GM12878 (cell line): ENCODE results near the gene DNAH5. TPM values are rescaled to one million over a fixed set of nuclear protein-coding genes. Genes with fewer than 3 reads are reported as not detected.

Source experiments
- ATAC-seq: fragments of 200-7000 bp; cut with Tn5 transposase; 3 replicates; pipeline ENCODE4 v1.9.1; 2020; ENCODE audit warnings: mild to moderate bottlenecking, moderate library complexity
- BruUV-seq: library from RNA; stranded (reverse); fragments of 400-500 nt; replicated peaks from 2 replicates; lab custom pipeline; 2021; lab: Mats Ljungman, UMichigan
- CTCF ChIA-PET: fragments of 300-600 bp; sonication (Branson Sonifier 250); formaldehyde crosslinking; extraction: SDS; loops from one replicate; lab custom pipeline; 2021; ENCODE audit warnings: inconsistent platforms; lab: Yijun Ruan, JAX
- POLR2A ChIA-PET: fragments of 350-600 bp; formaldehyde crosslinking; extraction: SDS; loops from one replicate; lab custom pipeline; 2021; ENCODE audit warnings: inconsistent platforms; lab: Charles Lee
- RAD21 ChIA-PET: fragments of 300-600 bp; sonication (Branson Sonifier 250); formaldehyde crosslinking; loops from one replicate; lab custom pipeline; 2023; ENCODE audit warnings: antibody characterized with exemption; ENCODE audit not compliant: unreplicated experiment; lab: Charles Lee
- SMC1A ChIA-PET: fragments of 300-600 bp; sonication (Branson Sonifier 250); formaldehyde crosslinking; loops from one replicate; lab custom pipeline; 2023; ENCODE audit not compliant: unreplicated experiment, uncharacterized antibody; lab: Charles Lee
- DNase-seq: peaks from one replicate; pipeline ENCODE4 v3.0.0-alpha.2; 2011; ENCODE audit warnings: low read depth, low spot score
- FAIRE-seq: peaks from 3 replicates; lab custom pipeline; 2011; peaks lifted over from hg19 to GRCh38; lab: Jason Lieb, UNC
- H2AFZ ChIP-seq: 2 replicates; pipeline ENCODE4 v1.6.0; 2011; ENCODE audit warnings: low read depth, low read length, control low read depth; ENCODE audit not compliant: control insufficient read depth
- H3K27ac ChIP-seq: 2 replicates; pipeline ENCODE4 v1.5.1; 2011; ENCODE audit warnings: control low read depth; ENCODE audit not compliant: control insufficient read depth, insufficient read depth
- H3K27me3 ChIP-seq, 2 experiments: replicated peaks in 1 of 2; 2 replicates each; pipeline versions ENCODE4 v1.6.0 to v1.6.1; 2011; ENCODE audit warnings: low read length in 1 of 2; ENCODE audit not compliant: control insufficient read depth in 2 of 2, insufficient read depth in 2 of 2
- H3K36me3 ChIP-seq, 2 experiments: 2 replicates each; pipeline ENCODE4 v1.5.1; 2011; ENCODE audit warnings: low read length in 1 of 2; ENCODE audit not compliant: control insufficient read depth in 2 of 2, insufficient read depth in 2 of 2
- H3K4me1 ChIP-seq: 2 replicates; pipeline ENCODE4 v1.6.1; 2011; ENCODE audit warnings: mild to moderate bottlenecking, low read length, moderate library complexity, mixed read lengths; ENCODE audit not compliant: control insufficient read depth, insufficient read depth
- H3K4me2 ChIP-seq: 2 replicates; pipeline ENCODE4 v1.6.0; 2011; ENCODE audit warnings: control low read depth; ENCODE audit not compliant: control insufficient read depth, insufficient read depth
- H3K4me3 ChIP-seq: fragments of 200-600 bp; sonication (generic); 2 replicates; pipeline ENCODE4 v1.5.1; 2016
- H3K79me2 ChIP-seq: 2 replicates; pipeline ENCODE4 v1.6.0; 2011; ENCODE audit warnings: low read length; ENCODE audit not compliant: control insufficient read depth, insufficient read depth
- H3K9ac ChIP-seq: 2 replicates; pipeline ENCODE4 v1.8.0; 2011; ENCODE audit warnings: low read length, control low read depth, mixed read lengths; ENCODE audit not compliant: control insufficient read depth, insufficient read depth
- H3K9me3 ChIP-seq: replicated peaks from 3 replicates; pipeline ENCODE4 v1.5.1; 2011; ENCODE audit warnings: mild to moderate bottlenecking, low read length; ENCODE audit not compliant: control insufficient read depth, insufficient read depth
- H4K20me1 ChIP-seq: 2 replicates; pipeline ENCODE4 v1.6.0; 2011; ENCODE audit not compliant: control insufficient read depth, insufficient read depth
- BCL11A ChIP-seq: IDR thresholded peaks from 2 replicates; pipeline ENCODE4 v1.6.1; 2011; ENCODE audit warnings: low read depth, low read length
- HDGF ChIP-seq: fragments of 450-650 bp; IDR thresholded peaks from 2 replicates; pipeline ENCODE4 v1.6.1; 2016; ENCODE audit warnings: antibody characterized with exemption
- IKZF1 ChIP-seq: fragments of 450-650 bp; conservative IDR thresholded peaks from 2 replicates; pipeline ENCODE4 v1.6.1; 2017; ENCODE audit warnings: antibody characterized with exemption, mild to moderate bottlenecking
- RFX5 ChIP-seq: IDR thresholded peaks from 2 replicates; pipeline ENCODE4 v1.6.1; 2011; ENCODE audit warnings: low read depth, low read length, improper control_type of control experiment
- ZBED1 ChIP-seq: IDR thresholded peaks from 2 replicates; pipeline ENCODE4 v1.6.1; 2016; ENCODE audit warnings: borderline replicate concordance
- ZNF622 ChIP-seq: fragments of 450-650 bp; IDR thresholded peaks from 2 replicates; pipeline ENCODE4 v1.6.1; 2017; ENCODE audit warnings: mild to moderate bottlenecking, inconsistent platforms
- WGBS: methylation state at CpG from one replicate; pipeline ENCODE4 v1.1.6; 2016; ENCODE audit warnings: low lambda C conversion rate; ENCODE audit not compliant: insufficient replicate concordance, insufficient coverage; ENCODE audit errors: missing lambda C conversion rate; 5-methylcytosine and 5-hydroxymethylcytosine counted together
- in situ Hi-C: fragments of 300-500 bp; cut with MboI; formaldehyde crosslinking; loops from 9 replicates; pipeline ENCODE4 v1.14.3; 2018; ENCODE audit warnings: mixed read lengths
- intact Hi-C: fragments of 100-400 bp; cut with micrococcal nuclease; formaldehyde crosslinking; loops from one replicate; pipeline ENCODE4 v1.14.2; 2022; ENCODE audit not compliant: unreplicated experiment
- polyA plus RNA-seq, 11 experiments: library from polyadenylated mRNA; depleted of rRNA in 4 of 11; unstranded in 6 of 11; stranded (reverse) in 5 of 11; fragments of >200 nt; fragmentation: Nextera tagmentation in 4 of 11; fragmentation: Illumina TruSeq in 1 of 11; extraction: Ambion mirVana in 4 of 11; extraction: Trizol in 1 of 11; gene quantifications; 1 replicate in 1 of 11; 2 replicates in 10 of 11; pipeline versions ENCODE4 v1.2.1 to v1.2.3, GENCODE V29; 2011 to 2016; ENCODE audit warnings: inconsistent platforms in 2 of 11, missing spikeins in 2 of 11, low read depth in 1 of 11
- total RNA-seq, 4 experiments: library from RNA; depleted of rRNA in 3 of 4; stranded (reverse); fragments of >200 nt in 3 of 4; fragmentation: Illumina TruSeq in 1 of 4; extraction: Trizol in 1 of 4; gene quantifications; 2 replicates each; pipeline versions ENCODE4 v1.2.1 to v1.2.3, GENCODE V29; 2013 to 2021
- TF ChIP-seq, protein P1 (sequence below): fragments of 450-650 bp; IDR thresholded peaks from 2 replicates; pipeline ENCODE4 v1.6.1; 2016; ENCODE audit warnings: mild to moderate bottlenecking, moderate library complexity, borderline replicate concordance
- TF ChIP-seq, protein P2 (sequence below): fragments of 450-650 bp; formaldehyde crosslinking; IDR thresholded peaks from 2 replicates; pipeline ENCODE4 v1.5.0; 2022; ENCODE audit warnings: mild to moderate bottlenecking, missing genetic modification characterization
- TF ChIP-seq, protein P3 (sequence below): IDR thresholded peaks from 2 replicates; pipeline ENCODE4 v1.6.1; 2011; ENCODE audit warnings: low read depth, low read length, improper control_type of control experiment, borderline replicate concordance
- TF ChIP-seq, protein P4 (sequence below): IDR thresholded peaks from 2 replicates; pipeline ENCODE4 v1.6.1; 2012; ENCODE audit warnings: mild to moderate bottlenecking, low read depth, low read length

Gene DNAH5
- total and polyA plus RNA-seq, 10 of the 15 experiments (the other 5 are each of a cell fraction or from before 2014, with no cell fraction given), result under 0.01 to 0.30 (median 0.07) TPM; not detected in 7

DNA sequence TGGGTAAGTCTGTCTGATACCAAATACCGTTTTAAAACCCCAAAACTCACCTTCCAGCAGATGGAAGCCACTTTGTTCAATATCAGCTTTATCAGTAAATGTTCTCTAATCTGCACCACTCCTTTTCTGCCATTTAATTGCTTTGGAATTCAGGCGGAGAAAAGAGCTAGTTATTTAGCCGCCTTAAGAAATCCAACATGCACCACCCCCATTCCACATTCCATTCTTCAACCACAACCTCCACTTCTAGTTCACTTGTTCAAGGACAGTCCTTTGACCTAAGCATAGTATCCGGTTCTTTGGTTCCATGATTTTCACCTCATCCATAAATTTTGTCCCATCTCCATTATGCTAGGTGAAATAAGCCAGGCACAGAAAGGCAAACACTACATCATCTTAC lies 240.1 kb downstream of the DNAH5 start:
- H3K27me3 ChIP-seq, result no peaks in the 10 kb centered on the region
- no peaks in the 10 kb centered on the region for H3K79me2 ChIP-seq
- in situ Hi-C loops, result no loop called here
- RAD21 ChIA-PET, result no interaction called here
- DNase-seq, result no peak
- TF ChIP-seq, protein P1, sequence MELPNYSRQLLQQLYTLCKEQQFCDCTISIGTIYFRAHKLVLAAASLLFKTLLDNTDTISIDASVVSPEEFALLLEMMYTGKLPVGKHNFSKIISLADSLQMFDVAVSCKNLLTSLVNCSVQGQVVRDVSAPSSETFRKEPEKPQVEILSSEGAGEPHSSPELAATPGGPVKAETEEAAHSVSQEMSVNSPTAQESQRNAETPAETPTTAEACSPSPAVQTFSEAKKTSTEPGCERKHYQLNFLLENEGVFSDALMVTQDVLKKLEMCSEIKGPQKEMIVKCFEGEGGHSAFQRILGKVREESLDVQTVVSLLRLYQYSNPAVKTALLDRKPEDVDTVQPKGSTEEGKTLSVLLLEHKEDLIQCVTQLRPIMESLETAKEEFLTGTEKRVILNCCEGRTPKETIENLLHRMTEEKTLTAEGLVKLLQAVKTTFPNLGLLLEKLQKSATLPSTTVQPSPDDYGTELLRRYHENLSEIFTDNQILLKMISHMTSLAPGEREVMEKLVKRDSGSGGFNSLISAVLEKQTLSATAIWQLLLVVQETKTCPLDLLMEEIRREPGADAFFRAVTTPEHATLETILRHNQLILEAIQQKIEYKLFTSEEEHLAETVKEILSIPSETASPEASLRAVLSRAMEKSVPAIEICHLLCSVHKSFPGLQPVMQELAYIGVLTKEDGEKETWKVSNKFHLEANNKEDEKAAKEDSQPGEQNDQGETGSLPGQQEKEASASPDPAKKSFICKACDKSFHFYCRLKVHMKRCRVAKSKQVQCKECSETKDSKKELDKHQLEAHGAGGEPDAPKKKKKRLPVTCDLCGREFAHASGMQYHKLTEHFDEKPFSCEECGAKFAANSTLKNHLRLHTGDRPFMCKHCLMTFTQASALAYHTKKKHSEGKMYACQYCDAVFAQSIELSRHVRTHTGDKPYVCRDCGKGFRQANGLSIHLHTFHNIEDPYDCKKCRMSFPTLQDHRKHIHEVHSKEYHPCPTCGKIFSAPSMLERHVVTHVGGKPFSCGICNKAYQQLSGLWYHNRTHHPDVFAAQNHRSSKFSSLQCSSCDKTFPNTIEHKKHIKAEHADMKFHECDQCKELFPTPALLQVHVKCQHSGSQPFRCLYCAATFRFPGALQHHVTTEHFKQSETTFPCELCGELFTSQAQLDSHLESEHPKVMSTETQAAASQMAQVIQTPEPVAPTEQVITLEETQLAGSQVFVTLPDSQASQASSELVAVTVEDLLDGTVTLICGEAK, result no peak
- TF ChIP-seq, protein P2, sequence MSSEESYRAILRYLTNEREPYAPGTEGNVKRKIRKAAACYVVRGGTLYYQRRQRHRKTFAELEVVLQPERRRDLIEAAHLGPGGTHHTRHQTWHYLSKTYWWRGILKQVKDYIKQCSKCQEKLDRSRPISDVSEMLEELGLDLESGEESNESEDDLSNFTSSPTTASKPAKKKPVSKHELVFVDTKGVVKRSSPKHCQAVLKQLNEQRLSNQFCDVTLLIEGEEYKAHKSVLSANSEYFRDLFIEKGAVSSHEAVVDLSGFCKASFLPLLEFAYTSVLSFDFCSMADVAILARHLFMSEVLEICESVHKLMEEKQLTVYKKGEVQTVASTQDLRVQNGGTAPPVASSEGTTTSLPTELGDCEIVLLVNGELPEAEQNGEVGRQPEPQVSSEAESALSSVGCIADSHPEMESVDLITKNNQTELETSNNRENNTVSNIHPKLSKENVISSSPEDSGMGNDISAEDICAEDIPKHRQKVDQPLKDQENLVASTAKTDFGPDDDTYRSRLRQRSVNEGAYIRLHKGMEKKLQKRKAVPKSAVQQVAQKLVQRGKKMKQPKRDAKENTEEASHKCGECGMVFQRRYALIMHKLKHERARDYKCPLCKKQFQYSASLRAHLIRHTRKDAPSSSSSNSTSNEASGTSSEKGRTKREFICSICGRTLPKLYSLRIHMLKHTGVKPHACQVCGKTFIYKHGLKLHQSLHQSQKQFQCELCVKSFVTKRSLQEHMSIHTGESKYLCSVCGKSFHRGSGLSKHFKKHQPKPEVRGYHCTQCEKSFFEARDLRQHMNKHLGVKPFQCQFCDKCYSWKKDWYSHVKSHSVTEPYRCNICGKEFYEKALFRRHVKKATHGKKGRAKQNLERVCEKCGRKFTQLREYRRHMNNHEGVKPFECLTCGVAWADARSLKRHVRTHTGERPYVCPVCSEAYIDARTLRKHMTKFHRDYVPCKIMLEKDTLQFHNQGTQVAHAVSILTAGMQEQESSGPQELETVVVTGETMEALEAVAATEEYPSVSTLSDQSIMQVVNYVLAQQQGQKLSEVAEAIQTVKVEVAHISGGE, result no peak
- TF ChIP-seq, protein P3, sequence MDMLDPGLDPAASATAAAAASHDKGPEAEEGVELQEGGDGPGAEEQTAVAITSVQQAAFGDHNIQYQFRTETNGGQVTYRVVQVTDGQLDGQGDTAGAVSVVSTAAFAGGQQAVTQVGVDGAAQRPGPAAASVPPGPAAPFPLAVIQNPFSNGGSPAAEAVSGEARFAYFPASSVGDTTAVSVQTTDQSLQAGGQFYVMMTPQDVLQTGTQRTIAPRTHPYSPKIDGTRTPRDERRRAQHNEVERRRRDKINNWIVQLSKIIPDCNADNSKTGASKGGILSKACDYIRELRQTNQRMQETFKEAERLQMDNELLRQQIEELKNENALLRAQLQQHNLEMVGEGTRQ, result no peak
- TF ChIP-seq ZNF622 (no peak), IKZF1 (no peak), HDGF (no peak), RFX5 (no peak), BCL11A (no peak), ZBED1 (no peak)
- TF ChIP-seq, protein P4, sequence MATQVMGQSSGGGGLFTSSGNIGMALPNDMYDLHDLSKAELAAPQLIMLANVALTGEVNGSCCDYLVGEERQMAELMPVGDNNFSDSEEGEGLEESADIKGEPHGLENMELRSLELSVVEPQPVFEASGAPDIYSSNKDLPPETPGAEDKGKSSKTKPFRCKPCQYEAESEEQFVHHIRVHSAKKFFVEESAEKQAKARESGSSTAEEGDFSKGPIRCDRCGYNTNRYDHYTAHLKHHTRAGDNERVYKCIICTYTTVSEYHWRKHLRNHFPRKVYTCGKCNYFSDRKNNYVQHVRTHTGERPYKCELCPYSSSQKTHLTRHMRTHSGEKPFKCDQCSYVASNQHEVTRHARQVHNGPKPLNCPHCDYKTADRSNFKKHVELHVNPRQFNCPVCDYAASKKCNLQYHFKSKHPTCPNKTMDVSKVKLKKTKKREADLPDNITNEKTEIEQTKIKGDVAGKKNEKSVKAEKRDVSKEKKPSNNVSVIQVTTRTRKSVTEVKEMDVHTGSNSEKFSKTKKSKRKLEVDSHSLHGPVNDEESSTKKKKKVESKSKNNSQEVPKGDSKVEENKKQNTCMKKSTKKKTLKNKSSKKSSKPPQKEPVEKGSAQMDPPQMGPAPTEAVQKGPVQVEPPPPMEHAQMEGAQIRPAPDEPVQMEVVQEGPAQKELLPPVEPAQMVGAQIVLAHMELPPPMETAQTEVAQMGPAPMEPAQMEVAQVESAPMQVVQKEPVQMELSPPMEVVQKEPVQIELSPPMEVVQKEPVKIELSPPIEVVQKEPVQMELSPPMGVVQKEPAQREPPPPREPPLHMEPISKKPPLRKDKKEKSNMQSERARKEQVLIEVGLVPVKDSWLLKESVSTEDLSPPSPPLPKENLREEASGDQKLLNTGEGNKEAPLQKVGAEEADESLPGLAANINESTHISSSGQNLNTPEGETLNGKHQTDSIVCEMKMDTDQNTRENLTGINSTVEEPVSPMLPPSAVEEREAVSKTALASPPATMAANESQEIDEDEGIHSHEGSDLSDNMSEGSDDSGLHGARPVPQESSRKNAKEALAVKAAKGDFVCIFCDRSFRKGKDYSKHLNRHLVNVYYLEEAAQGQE, result no peak
- TF ChIP-seq, all 136 proteins: peak for 0
- H3K36me3 ChIP-seq, result no peaks in the 10 kb centered on the region
- ChIA-PET CTCF (no interaction called here), SMC1A (no interaction called here), POLR2A (no interaction called here)
- no peak overlapping the region for H3K27ac ChIP-seq
- no peaks in the 10 kb centered on the region for H4K20me1 ChIP-seq
- WGBS, result 40% methylated on average over 4 of the region's 4 CpGs
- FAIRE-seq (no peak), ATAC-seq (no peak)
- no peaks in the 10 kb centered on the region for H3K9me3 ChIP-seq
- intact Hi-C loops, result no loop called here
- H3K4me1 ChIP-seq, result no peaks in the 10 kb centered on the region
- no peak overlapping the region for H3K4me3 ChIP-seq
- no peak overlapping the region for H3K9ac ChIP-seq
- H3K4me2 ChIP-seq, result no peak overlapping the region
- BruUV-seq, result no TSS peak
- H2AFZ ChIP-seq, result no peak overlapping the region
